Skeletal muscle cell (primary cell): ENCODE data around the gene SPIRE2.
"Not testable (repeated sequence)": the region's sequence is repeated elsewhere in the genome, so short reads cannot be mapped to it uniquely, and the experiment has no call there.

Experiments
- DNase-seq: peaks from one replicate; pipeline ENCODE4 v3.0.0-alpha.2; 2010; ENCODE audit warnings: low read depth
- H3K4me3 ChIP-seq: 2 replicates; pipeline ENCODE4 v1.5.1; 2011; ENCODE audit warnings: low read depth, mild to moderate bottlenecking, control low read depth, low read length, moderate library complexity

SPIRE2 gene

GRCh38 chr16:89907055-89907814, 79.0 kb downstream of the SPIRE2 start:
- no peak overlapping the region for H3K4me3 ChIP-seq
- no peak for DNase-seq

DNA sequence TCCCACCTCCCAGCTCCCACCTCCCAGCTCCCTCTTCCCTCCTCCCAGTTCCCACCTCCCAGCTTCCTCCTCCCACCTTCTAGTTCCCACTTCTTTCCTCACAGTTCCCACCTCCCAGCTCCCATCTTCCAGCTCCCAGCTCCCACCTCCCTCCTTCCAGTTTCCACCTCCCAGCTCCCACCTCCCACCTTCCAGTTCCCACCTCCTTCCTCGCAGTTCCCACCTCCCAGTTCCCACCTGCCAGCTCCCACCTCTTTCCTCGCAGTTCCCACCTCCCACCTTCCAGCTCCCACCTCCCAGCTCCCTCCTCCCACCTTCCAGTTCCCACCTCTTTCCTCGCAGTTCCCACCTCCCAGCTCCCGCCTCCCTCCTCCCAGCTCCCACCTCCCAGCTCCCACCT, 80.0 kb downstream of the SPIRE2 start:
- no peak overlapping the region for H3K4me3 ChIP-seq
- no peak for DNase-seq

DNA sequence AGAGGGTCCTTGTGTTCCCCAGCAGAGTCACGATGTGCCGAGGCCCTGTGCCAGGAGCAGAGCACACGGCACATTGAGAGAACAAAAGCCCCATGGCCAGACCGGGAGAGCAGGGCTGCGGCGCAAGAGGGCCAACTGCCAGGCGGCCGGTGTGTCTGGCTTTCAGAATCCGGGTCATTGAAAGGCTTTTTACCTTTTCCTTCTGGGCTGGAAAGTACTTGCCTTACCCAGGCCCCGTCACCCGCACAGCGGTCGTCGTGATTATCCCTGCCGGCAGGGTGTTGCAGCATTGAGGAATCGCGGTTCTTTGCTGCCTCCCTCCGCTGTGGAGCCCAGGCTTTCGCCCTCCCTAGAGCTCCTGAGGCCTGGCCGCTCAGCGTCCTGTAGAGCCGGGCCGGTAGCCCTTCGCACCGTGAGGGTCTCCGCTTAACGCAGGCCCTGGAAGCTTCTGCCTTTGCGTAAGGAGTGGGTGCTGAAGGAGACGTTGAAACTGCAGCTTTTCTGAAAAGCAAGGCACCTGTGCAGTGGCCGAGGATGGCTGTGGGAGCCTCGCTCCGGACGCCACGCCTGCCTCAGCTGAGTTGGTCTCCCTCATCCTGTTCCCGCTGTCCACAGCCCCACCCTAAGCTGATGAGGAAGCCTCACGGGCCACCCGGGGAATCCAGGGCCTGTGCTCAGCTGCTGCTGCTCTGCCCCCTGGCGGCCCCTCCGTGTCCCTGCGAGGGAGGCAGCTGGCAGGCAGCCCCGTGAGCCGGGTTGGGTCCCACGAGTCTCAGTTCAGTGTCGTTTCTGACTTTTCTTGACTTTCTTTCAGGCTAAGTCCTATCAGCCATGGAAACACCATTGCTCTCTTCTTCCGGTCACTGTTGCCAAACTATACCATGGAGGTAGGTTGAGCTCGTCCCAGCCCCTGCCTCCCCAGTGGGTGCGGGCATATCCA, 81.8 kb downstream of the SPIRE2 start:
- no peak for DNase-seq
- H3K4me3 ChIP-seq: no peak overlapping the region

GRCh38 chr16:89910717-89911354, 82.6 kb downstream of the SPIRE2 start:
- H3K4me3 ChIP-seq: no peak overlapping the region
- DNase-seq: no peak

GRCh38 chr16:89911375-89911774, 83.1 kb downstream of the SPIRE2 start:
- no peak overlapping the region for H3K4me3 ChIP-seq
- DNase-seq: no peak

GRCh38 chr16:89912143-89912542, 83.9 kb downstream of the SPIRE2 start:
- H3K4me3 ChIP-seq: no peak overlapping the region

GRCh38 chr16:89912627-89913026, 84.4 kb downstream of the SPIRE2 start:
- DNase-seq: no peak
- no peak overlapping the region for H3K4me3 ChIP-seq

More at GRCh38 chr16:89912143-89912542, 83.9 kb downstream of the SPIRE2 start:
- DNase-seq: no peak

- DNase-seq: no peak
- no peak overlapping the region for H3K4me3 ChIP-seq
Measured at GRCh38 chr16:89913408-89914387, 85.4 kb downstream of the SPIRE2 start.

GRCh38 chr16:89914642-89915285, 86.5 kb downstream of the SPIRE2 start:
- DNase-seq, H3K4me3 ChIP-seq: not testable (repeated sequence)

GRCh38 chr16:89915303-89916232, 87.3 kb downstream of the SPIRE2 start:
- H3K4me3 ChIP-seq: no peak overlapping the region
- no peak for DNase-seq

DNA sequence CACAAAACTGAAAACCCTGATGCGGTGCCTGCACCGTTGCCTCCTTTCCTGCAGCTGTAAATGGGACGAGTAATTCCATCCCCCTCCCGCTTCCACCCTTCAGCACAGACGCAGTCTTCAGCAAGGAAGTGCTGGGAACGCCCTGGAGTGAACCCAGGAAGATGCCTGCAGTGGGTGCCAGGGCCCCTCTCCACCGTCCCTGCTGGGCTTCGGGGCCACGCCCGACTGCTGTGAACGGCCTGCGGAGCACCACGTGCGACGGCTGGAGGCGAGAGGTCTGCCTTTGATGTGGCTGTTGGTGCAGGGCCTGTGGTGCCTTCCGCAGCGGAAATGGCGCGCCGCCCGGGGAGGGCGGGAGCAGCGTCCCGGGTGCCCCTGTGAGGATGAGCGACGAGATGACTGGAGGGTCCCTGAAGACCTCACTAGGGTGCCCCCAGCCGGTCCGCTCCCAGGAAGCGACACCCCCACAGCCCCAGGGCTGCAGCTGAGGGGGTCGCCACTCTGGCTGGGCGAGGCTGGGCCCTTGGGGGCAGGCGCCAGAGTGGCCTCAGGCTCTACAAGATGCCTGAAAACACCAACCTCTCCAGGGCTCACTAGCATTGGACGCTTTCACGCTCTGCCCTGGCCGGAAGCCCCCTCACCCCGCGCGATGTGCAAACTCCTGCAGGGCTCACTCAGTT, 89.6 kb downstream of the SPIRE2 start:
- H3K4me3 ChIP-seq: peak overlapping the region; percentile 48
- peak; percentile 78 for DNase-seq

- DNase-seq: no peak
- peak within 1 kb of the TSS; percentile 48 for H3K4me3 ChIP-seq
Measured at GRCh38 chr16:89918453-89919347, 90.4 kb downstream of the SPIRE2 start, which contains the start of gene MC1R. Gene MC1R, plus strand, starts transcription at chr16:89918862. Its CDS starts 397 bp downstream, at chr16:89919259.

DNA sequence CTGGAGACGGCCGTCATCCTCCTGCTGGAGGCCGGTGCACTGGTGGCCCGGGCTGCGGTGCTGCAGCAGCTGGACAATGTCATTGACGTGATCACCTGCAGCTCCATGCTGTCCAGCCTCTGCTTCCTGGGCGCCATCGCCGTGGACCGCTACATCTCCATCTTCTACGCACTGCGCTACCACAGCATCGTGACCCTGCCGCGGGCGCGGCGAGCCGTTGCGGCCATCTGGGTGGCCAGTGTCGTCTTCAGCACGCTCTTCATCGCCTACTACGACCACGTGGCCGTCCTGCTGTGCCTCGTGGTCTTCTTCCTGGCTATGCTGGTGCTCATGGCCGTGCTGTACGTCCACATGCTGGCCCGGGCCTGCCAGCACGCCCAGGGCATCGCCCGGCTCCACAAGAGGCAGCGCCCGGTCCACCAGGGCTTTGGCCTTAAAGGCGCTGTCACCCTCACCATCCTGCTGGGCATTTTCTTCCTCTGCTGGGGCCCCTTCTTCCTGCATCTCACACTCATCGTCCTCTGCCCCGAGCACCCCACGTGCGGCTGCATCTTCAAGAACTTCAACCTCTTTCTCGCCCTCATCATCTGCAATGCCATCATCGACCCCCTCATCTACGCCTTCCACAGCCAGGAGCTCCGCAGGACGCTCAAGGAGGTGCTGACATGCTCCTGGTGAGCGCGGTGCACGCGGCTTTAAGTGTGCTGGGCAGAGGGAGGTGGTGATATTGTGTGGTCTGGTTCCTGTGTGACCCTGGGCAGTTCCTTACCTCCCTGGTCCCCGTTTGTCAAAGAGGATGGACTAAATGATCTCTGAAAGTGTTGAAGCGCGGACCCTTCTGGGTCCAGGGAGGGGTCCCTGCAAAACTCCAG, 91.5 kb downstream of the SPIRE2 start:
- H3K4me3 ChIP-seq: no peak overlapping the region
- no peak for DNase-seq

GRCh38 chr16:89920723-89921122, 92.4 kb downstream of the SPIRE2 start:
- peak overlapping the region; percentile 11 for H3K4me3 ChIP-seq
- no peak for DNase-seq
